NCI-H1105 treated with DMSO at 0.1 percent for 48 hours (cell line): ENCODE measurements around the gene TPCN2.
A peak's percentile ranks its signal among the peaks of the same experiment; 100 is the strongest.

Source experiments
- DNase-seq: peaks from one replicate; lab custom pipeline; 2025; lab: John Stamatoyannopoulos, UW

The TPCN2 gene

GRCh38 chr11:69094915-69095290, 46.2 kb downstream of the TPCN2 start:
- DNase-seq: no peak

- DNase-seq: no peak
Observed at GRCh38 chr11:69095300-69095699, 46.6 kb downstream of the TPCN2 start.

DNA sequence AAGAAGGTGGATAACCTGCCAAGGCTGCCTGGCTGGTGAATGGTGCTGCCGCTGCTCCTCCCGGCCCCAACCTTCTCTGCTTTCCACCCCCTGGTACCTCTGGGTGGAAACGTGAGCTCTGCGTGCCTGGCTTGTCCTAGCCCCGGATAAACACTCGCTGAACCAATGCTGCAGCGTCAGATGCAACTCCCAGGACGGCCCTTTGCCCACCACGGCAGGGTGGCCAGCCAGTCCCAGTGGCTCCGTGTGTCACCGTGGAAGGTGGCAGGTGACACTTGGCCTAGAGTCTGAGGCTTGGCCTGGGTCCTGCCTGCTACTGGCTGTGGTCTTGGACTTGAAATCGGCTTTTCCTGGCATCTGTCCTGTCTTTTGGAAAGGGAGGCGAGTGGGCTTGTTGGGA, 47.7 kb downstream of the TPCN2 start:
- no peak for DNase-seq

DNA sequence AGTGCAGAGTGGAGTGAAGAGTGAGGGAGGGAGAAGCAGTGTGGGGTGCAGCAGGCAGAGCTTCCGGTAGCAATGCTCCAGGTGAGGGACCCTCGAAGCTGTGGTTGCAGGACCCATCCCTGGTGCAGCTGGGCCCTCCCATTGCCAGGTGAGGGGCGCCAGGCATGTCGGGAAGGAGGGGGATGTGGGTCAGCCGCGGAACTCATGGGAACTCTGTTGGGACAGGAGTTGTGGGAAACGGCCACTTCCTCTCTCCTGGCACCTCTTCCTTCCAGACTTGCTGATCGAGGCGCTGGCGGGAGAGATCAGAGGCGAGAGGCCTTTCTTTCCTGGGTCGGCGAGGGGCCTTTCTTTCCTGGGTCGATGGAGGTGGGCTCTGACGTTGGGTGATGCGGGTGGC, 48.5 kb downstream of the TPCN2 start:
- DNase-seq: no peak

- DNase-seq: no peak
Observed at GRCh38 chr11:69099180-69099579, 50.4 kb downstream of the TPCN2 start.

GRCh38 chr11:69100454-69101114, 51.9 kb downstream of the TPCN2 start:
- no peak for DNase-seq

DNA sequence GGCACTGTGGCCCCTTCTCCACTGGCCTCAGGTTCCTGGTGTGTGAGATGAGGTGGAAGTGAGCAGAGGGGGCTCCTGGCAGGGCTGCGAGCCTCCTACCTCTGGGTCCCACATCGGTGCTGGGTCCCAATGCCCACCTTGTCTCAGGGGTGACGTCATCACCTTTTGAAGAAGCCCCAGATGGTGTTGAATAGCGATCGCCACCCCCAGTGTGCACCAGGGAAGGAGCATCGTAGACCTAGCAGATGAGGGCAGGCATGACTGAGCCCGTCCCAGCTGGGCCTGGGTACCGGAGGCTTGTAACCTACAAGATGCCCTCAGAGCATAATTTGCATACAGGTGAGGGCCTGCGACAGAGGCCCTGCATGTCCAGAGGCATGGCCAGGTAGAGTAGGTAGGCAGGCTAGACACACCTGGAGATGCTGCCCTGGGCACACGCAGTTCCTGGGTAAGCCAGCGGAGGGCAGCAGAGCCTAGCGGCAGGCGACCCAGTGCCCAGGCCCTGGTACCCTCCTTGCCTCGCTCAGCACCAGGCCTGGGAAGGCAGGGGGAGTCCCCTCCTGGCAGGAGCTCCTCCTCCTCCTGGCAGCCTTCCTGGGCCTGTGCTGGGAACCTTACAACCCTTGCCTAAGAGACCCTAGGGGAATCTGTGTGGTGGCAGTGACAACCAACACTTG, 52.5 kb downstream of the TPCN2 start:
- peak; percentile 93 for DNase-seq

GRCh38 chr11:69101792-69102695, 53.3 kb downstream of the TPCN2 start:
- no peak for DNase-seq

DNA sequence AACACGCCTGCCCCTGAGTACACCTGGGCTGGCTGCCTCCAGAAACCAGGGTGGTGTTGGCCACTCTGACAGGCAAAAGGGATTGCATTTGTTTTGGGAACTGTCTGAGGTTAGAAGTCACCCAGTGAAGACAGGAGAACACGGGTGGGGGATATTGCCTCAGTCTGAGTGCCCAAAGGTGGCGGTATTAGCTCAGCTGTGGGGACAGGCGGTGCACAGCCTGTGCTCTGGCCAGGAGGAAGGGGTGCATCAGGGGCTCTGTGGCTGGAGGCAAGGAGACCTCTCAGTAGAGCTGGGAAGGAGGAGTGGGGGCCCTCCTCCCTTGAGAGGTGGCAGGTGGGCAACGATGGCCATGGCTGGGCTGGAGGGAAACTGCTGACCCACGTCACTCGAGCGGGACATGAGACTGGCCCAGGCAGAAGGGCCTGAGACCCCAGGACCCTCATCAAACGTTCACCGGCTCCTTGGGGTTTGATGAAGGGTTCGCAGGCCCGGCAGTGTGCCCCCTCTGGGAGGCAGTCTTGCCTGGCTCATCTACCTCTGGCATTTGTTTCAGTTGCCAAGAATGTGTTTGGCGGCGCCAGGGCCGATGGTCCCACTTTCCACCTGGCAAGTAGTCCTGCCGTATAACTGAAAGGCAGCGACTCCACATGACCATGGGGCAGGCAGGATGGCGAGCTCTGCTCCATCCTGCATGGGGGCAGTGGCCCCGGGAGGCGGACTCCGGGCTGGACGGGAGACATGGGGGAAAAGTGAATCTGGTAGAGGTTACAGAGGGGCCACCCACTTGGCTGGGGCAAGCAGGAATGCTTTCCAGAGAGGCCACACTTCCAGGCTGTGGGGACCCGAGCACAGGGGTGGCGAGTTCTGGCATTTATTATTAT, 54.2 kb downstream of the TPCN2 start:
- no peak for DNase-seq

DNA sequence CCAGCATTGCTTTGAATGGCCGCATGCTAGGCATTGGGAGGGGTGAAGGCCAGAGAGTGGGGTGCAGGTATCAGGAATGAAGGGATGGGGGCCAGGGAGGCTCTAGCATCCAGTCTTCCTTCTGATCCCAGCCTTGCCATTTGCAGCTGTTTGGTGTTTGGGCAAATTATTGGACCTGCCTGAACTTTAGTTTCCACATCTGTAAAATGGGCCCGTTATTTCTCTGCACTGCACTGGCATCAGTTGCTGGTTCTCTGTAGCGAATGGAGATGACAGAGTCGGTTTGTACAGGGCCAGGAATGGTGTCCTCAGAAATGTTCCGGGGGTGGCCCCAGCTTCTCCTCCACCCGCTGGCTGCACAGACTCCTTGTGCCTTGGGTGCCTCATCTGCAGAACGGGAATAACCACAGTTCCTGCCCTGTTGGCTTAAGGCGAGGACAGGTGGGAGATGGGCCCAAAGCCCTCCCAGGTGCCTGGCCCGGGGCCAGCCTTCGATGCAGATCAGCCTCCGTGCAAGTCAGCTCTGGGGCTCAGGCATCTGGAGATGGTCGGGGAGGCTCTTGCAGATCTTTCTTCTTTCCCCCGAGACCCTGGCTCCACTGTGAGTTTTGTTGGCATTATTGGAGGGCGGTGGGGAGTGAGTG, 55.6 kb downstream of the TPCN2 start:
- DNase-seq: no peak

DNA sequence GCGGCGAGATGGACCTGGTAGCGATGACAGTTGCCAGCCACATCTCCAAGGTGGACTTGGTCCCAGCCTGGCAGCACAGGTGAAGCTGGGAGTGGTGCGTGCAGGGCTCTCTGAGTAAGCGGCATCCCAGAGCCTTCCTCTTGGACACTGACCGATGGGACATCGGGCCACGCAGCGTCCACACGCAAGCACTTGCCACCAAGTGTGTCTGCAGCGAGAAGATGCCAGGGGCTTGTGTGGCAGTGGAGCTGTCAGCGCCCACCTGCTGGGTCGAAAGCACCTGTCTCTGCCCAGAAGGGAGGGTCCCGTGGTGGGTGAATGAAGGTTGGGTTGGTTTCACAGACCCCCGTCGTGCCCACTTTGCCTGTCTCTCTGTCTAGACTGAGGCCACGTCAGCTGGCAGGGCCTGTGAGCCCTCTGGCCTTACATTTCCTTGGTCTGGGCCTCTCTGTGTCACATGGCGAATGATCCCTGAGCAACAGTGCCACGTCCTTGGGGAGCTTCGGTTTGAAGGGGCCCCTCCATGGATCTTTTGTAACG, 56.2 kb downstream of the TPCN2 start:
- DNase-seq: no peak

DNA sequence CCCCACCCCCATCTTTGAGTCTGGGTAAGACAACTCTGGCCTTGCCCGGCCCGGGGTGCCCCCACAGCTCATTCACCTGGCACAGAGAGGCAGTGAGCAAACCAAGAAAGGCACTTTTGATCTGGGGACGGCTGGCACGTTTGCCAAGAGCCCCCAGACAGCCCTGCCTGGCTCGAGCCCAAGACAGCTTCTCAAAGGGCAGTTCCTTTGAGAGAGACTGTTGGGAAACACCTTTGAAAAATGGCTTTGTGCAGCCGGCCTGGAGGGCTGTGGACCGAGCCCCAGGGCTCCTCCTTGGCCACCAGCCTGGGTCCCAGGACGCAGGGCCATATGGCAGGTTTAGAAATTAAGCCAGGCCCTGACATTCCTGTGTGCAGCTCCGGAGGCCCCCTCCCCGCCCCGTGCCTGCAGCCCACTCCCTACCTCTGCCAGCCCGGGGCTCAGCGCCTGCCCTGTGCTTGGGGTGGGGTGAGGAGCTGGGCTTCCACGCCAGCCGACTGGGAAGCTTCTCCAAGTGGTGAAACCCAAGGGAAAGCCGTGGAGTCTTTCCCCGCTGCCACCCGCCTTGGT, 56.8 kb downstream of the TPCN2 start:
- peak; percentile 6 for DNase-seq

DNA sequence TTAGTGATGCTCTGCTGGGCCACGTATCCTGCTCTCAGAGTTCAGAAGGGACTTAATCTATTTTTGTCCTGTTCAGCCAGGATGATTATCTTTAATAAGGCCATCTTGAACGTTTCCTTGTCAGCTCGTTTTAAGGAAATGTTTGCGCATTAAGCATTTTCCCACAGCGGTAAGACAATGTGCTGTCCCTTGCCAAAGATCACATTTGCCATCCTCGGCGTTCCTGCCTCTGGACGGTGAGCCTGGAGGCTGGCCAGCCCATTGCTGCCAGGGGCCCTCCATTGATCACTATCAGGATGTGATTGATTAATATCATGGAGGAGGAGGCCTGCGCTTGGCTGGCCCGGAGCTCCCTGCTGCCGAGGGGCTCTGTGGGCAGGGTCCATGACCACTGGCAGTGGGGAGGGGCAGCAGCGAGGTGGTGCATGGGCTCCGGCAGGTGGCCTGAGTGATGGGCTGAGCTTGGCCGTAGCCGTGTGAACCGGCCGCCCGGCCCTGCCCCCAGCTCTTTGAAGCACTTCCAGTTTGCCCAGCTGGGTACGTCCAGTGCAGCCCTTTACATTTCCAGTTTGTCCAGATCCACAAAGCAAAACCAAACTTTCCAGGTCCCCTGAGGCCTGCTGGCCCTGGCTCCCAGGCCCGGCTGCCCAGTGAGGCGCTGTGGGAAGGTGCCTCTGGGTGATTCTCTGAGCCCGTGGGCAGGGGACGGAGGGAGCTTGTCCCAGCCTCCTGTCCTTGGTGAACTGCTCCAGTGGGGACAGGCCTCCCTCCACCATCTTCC, 57.5 kb downstream of the TPCN2 start:
- no peak for DNase-seq

DNA sequence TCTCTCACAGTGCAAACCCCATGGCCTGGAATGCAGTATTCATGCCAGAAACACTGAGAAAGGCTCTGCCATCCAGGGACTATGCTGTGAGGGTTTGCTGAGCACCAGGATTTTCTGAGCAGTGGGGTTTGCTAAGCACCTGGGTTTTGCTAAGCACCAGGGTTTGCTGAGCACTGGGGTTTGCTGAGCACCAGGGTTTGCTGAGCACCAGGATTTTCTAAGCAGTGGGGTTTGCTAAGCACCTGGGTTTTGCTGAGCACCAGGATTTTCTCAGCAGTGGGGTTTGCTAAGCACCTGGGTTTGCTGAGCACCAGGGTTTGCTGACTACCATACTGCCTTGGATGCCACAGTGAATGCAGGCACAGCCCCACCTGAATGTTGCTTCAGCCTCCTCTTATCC, 58.7 kb downstream of the TPCN2 start:
- no peak for DNase-seq

- DNase-seq: no peak
Observed at GRCh38 chr11:69108030-69108429, 59.3 kb downstream of the TPCN2 start.

- no peak for DNase-seq
Observed at GRCh38 chr11:69108559-69108958, 59.8 kb downstream of the TPCN2 start.

GRCh38 chr11:69109101-69109500, 60.4 kb downstream of the TPCN2 start:
- DNase-seq: no peak

DNA sequence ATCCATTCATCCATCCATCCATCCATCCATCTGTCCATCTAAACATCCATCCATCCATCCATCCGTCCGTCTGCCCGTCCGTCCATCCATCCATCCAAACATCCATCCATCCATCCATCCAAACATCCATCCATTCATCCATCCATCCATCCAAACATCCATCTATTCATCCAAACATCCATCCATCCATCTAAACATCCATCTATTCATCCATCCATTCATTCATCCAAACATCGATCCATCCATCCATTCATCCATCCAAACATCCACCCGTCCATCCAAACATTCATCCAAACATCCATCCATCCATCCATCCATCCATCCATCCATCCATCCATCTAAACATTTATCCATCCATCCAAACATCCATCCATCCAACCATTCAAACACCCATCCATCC, 61.7 kb downstream of the TPCN2 start:
- no peak for DNase-seq

DNA sequence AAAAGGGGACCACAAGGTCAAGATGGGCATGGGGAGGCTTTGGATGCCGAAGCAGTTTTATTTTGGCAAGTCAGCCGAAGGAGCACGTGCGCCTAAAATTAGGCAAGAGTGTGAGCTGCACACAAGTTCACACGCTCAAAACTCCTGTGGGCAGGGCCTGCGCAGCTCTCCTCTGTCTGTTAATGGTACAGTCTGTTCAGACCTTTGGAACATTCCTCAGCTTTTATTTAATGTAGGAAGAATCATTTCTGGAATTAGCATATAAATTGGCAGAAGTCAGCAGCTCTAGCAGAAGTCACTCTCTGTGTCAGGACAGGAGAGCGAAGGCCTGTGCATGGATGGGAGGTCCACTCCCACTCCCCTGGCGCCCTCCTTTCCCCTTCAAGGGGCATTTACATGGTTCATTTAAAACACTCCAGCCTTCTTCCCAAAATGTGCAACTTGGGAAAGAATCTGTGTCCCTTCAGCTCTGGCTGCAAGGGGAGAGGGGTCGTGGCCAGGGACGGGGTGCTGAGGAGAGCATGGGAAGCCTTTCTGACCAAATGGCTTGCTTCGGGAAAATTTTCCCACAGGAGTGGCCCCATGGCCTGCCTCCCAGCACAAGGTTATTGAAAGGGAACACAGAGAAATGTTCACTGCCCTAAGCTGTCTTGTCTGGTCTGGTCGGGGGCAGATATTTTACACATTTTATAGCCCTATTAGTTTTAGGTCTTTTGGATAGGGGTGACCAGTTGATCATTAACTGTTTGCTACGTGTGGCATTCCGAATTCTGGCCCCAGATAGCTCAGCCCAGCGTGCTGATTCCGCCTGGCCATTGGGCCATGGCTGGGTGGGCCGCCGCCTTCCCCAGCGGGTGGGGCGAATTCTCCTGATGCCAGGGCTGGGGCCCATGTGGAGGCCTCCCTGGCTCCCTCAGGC, 63.2 kb downstream of the TPCN2 start:
- DNase-seq: no peak
